ENCODE data around the gene CDH4.

Gene CDH4

GRCh38 chr20:61670274-61670673 is 418.2 kb downstream of the CDH4 start:
- no peak for DNase-seq (ENCODE audit: low spot score)

GRCh38 chr20:61671559-61671958 is 419.5 kb downstream of the CDH4 start:
- no peak for DNase-seq (ENCODE audit: low spot score)

GRCh38 chr20:61673152-61673847 is 421.2 kb downstream of the CDH4 start:
- DNase-seq (ENCODE audit: low spot score) = no peak

- no peak for DNase-seq (ENCODE audit: low spot score)
Observed at GRCh38 chr20:61674121-61674520, 422.1 kb downstream of the CDH4 start.

GRCh38 chr20:61674688-61675087 is 422.6 kb downstream of the CDH4 start:
- no peak for DNase-seq (ENCODE audit: low spot score)

- no peak for DNase-seq (ENCODE audit: low spot score)
Observed at GRCh38 chr20:61677928-61678327, 425.9 kb downstream of the CDH4 start.

- no peak for DNase-seq (ENCODE audit: low spot score)
Observed at GRCh38 chr20:61678437-61678836, 426.4 kb downstream of the CDH4 start.

- no peak for DNase-seq (ENCODE audit: low spot score)
Observed at GRCh38 chr20:61679473-61679872, 427.4 kb downstream of the CDH4 start.

GRCh38 chr20:61680096-61680495 is 428.0 kb downstream of the CDH4 start:
- DNase-seq (ENCODE audit: low spot score) = no peak

- DNase-seq (ENCODE audit: low spot score) = no peak
Observed at GRCh38 chr20:61682114-61682995, 430.3 kb downstream of the CDH4 start.

GRCh38 chr20:61682996-61683681 is 431.1 kb downstream of the CDH4 start:
- no peak for DNase-seq (ENCODE audit: low spot score)

GRCh38 chr20:61683721-61684120 is 431.7 kb downstream of the CDH4 start:
- no peak for DNase-seq (ENCODE audit: low spot score)

GRCh38 chr20:61684136-61684535 is 432.1 kb downstream of the CDH4 start:
- DNase-seq (ENCODE audit: low spot score) = no peak

- DNase-seq (ENCODE audit: low spot score) = no peak
Observed at GRCh38 chr20:61684583-61685235, 432.6 kb downstream of the CDH4 start.

GRCh38 chr20:61685462-61685861 is 433.4 kb downstream of the CDH4 start:
- no peak for DNase-seq (ENCODE audit: low spot score)

- no peak for DNase-seq (ENCODE audit: low spot score)
Observed at GRCh38 chr20:61686051-61686936, 434.2 kb downstream of the CDH4 start.

- DNase-seq (ENCODE audit: low spot score) = no peak
Observed at GRCh38 chr20:61688411-61688810, 436.4 kb downstream of the CDH4 start.

GRCh38 chr20:61690150-61690549 is 438.1 kb downstream of the CDH4 start:
- no peak for DNase-seq (ENCODE audit: low spot score)

- DNase-seq (ENCODE audit: low spot score) = no peak
Observed at GRCh38 chr20:61690993-61691838, 439.2 kb downstream of the CDH4 start.

- no peak for DNase-seq (ENCODE audit: low spot score)
Observed at GRCh38 chr20:61691978-61692377, 439.9 kb downstream of the CDH4 start.

All from iPS-NIHi11 (cell line).